ENCODE measurements around the gene TTLL10.

The TTLL10 gene

DNA sequence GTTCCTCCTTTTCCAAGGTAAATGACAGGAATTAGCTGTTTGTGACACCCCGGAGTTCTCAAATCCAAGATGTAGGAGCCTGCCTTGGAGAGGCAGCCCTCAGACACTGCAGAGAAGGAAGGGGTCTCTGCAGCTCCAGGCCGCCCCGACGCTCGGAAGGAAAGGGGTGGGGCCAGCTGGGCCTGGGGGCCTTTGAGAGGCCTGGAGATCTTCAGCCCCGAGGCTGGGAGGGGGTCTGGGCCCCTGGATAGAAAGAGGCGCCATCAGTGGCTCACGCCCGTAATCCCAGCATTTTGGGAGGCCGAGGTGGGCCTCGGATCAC lies 33.9 kb downstream of the TTLL10 start:
- TF ChIP-seq, protein P1, sequence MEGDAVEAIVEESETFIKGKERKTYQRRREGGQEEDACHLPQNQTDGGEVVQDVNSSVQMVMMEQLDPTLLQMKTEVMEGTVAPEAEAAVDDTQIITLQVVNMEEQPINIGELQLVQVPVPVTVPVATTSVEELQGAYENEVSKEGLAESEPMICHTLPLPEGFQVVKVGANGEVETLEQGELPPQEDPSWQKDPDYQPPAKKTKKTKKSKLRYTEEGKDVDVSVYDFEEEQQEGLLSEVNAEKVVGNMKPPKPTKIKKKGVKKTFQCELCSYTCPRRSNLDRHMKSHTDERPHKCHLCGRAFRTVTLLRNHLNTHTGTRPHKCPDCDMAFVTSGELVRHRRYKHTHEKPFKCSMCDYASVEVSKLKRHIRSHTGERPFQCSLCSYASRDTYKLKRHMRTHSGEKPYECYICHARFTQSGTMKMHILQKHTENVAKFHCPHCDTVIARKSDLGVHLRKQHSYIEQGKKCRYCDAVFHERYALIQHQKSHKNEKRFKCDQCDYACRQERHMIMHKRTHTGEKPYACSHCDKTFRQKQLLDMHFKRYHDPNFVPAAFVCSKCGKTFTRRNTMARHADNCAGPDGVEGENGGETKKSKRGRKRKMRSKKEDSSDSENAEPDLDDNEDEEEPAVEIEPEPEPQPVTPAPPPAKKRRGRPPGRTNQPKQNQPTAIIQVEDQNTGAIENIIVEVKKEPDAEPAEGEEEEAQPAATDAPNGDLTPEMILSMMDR (IDR thresholded peaks at IDR 0.05; ENCODE audit: insufficient read depth, missing control alignments), result no peak
- FAIRE-seq, result no peak
- no peak for DNase-seq (ENCODE audit: insufficient read length, low spot score)

DNA sequence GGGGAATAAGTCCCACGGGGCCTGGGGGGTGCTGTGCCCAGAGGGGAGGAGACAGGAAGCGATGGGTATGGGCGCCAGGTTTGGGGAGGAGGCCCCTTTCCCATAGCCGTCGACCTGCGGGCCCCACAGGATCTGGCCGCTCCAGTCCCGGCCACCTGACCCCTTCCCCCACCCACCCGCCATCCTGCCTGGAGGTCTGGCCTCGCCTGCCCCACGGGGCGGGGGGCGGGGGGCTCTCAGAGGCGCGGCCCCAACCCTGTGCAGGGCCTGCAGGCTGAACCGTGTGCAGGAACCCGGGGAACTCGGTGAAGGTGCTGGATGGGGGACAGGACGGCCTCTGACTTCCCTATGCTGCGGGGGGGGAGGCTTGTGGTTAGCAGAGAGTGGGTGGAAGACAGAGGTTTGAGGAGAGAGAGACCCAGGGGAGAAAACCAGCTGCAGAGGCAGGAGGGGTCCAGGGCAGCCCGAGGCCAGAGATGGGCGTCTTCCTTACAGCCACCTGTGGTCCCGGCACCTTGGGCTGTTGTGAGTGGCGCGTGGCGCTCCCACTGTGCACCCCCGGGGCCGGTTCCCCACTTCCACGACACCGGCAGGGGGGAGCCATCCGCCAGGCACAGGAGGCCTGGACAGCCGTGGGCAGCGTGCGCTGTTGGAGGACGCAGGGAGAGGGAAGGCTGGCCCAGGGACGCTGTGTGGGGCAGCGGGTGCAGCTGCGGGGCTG lies 35.2 kb downstream of the TTLL10 start:
- DNase-seq (ENCODE audit: insufficient read length, low spot score), result no peak
- FAIRE-seq, result no peak
- TF ChIP-seq, protein P1 (IDR thresholded peaks at IDR 0.05; ENCODE audit: insufficient read depth, missing control alignments), result no peak

DNA sequence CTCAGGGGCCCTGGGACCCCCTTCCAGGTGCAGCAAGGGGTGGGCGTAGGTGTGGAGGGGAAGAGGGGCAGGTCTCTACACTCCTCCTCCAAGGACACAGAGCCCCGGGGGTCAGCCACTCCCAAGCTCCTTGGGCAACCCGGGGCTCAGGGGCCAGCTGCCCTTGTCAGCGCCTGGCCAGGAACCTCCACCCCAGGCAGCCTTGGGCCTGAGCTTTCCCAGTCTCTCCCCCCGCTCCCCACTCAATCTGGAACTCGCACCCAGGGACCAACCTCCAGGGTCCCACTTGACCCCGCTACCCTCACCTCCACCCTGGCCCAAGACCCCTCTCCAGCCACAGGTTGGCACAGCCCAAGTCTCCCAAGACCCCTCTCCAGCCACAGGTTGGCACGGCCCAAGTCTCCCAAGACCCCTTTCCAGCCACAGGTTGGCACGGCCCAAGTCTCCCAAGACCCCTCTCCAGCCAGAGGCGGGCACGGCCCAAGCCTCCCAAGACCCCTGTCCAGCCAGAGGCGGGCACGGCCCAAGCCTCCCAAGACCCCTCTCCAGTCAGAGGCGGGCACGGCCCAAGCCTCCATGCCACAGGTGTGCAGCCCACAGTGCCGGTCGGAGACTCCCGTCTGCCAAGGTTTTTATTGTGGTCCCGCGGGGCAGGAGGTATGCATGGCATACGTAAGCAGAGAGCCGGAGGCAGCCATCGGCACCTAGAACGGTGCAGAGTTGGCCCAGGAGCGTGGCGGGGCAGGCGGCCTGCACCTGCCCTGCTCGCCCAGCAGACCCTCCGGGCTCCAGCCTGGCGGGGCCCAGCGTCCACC lies 37.3 kb downstream of the TTLL10 start:
- no peak for FAIRE-seq
- TF ChIP-seq, protein P1 (IDR thresholded peaks at IDR 0.05; ENCODE audit: insufficient read depth, missing control alignments), result no peak
- DNase-seq (ENCODE audit: insufficient read length, low spot score), result no peak

DNA sequence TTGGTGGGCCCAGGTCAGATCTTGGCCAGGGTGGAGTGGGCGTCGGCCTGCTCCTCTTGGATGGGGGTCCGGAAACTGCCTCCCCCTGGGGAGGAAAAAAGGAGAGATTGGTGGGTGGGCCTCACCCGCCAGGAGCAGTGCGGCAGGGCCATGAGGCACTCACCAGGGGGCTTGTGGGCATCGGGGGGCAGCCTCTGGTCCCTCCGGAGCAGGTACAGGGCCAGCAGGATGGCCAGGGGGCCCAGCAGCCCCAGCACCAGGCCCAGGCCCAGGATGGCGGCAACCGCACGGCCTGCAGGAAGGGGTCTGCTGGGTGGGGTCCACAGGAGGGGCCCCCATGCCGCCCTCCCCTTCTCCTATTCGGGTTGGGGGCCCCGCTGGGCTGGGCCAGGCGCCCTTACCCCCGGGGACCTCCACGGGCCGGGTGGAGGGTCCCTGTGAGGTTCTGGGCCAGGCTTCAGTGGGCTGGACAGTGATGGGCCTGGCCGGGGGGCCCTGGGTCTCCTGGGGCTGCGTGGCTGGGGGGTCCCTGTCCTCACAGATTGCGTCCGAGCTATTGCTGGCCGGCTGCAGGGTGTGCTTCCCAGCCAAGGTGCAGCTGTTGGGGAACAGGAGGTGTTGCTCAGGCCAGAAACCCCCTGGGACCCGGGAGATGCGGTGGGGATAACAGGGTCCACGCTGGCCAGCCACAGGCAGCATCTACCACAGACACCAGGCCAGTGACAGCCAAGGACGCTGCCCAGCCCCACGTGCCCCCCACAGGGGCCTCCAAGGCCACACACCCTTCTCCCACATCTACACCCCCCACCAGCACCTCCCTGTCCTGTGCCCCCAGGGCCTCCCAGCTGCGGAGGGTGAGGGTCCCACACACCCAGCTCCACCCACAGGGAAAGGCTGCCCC lies 38.1 kb downstream of the TTLL10 start:
- TF ChIP-seq, protein P1 (IDR thresholded peaks at IDR 0.05; ENCODE audit: insufficient read depth, missing control alignments), result no peak

DNA sequence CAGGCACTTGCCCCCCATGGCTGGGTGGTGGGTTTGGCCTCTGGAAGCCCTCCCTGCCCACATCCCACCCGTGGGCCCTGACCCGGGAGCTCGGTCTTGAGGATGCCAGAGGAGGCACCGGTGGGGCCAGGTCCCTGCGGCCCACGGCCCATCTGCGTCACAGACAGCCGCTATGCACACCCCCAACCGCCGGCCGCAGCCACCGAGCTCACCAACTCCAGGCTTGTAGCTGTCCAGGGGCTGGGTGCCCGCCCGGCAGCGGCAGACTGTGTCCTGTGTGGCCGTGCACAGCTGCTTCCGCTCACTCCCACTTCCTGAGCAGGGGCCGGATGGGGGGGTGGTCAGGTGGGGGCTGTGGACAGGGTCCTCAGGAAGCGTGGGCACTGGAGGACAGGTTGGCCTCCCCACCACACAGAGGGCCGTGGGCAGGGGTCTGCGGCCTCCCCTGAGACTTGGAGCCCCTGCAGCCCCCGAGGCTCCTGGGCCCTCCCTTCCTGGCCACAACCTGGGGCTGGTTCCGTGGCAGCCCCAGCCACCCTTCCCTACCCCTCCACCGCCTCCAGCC lies 39.2 kb downstream of the TTLL10 start:
- FAIRE-seq (no peak), DNase-seq (ENCODE audit: insufficient read length, low spot score) (no peak)
- TF ChIP-seq, protein P1 (IDR thresholded peaks at IDR 0.05; ENCODE audit: insufficient read depth, missing control alignments), result no peak

More for the DNA sequence above, 38.1 kb downstream of the TTLL10 start:
- FAIRE-seq, result no peak
- no peak for DNase-seq (ENCODE audit: insufficient read length, low spot score)

DNA sequence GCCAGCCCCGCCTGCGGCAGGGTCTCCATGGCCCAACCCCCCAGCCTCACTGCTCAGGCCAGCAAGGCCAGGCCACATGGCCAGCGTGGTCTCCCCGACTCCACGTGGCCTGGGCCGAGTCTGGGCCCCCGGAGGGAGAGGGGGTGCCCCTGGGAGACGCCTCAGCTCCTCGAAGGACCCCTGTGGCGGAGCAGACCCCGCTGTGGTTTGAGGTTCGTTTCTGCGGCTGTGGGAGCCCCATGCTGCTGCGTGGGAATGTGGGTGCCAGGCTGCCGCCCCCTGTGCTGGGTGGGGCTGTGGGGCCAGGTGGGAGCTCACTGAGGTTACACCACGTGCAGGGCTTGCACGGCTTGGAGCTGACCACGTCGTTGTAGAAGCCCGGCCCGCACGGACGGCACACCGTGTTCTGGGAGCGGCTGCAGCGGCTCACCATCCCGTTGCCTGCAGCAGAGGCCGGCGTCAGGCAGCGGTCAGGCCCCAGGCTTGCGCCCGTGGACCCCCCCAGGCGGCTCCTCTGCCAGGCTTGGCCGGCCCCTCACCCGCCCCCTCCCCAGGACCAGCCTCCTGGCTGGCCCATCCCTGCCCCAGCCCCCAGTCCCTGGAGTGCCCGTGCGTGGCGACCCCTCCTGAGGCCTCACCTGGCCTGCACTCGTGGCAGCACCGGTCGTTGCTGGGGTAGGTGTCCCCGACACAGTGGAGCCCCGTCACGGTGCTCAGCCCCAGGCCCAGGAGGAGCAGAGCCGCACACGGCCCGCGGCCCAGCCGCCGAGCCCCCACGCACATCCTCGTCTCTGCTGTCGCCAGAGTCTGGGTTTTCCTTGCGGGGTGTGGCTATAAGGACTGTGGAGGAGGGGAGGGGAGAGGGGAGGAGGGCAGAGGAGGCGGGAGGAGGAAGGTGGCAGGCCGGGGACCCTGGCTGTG lies 39.9 kb downstream of the TTLL10 start, which contains the start of gene TNFRSF4:
Gene TNFRSF4 (minus strand): TSS at position 809 of the 921 bp plus-strand sequence. CDS start 26 bp downstream, at position 783.
- TF ChIP-seq, protein P1 (IDR thresholded peaks at IDR 0.05; ENCODE audit: insufficient read depth, missing control alignments), result no peak
- DNase-seq (ENCODE audit: insufficient read length, low spot score) (no peak), FAIRE-seq (no peak)

Data from D721Med (cell line).